ENCODE data around the gene CRABP2.

CRABP2 gene

GRCh38 chr1:156741481-156741983 is 36.1 kb upstream of the CRABP2 start:
- DNase-seq: peak in 1 of 2 donors; percentile 33

- DNase-seq: peak; percentile 87 to 91
These were observed 35.5 kb upstream of the CRABP2 start, which contains the start of gene MRPL24 for GRCh38 chr1:156740741-156741480. Gene MRPL24 (minus strand): TSS chr1:156741088. CDS start chr1:156738704, 2,384 bp downstream.

GRCh38 chr1:156740237-156740740 is 34.9 kb upstream of the CRABP2 start:
- no peak for DNase-seq

GRCh38 chr1:156738916-156739315 is 33.5 kb upstream of the CRABP2 start:
- DNase-seq: no peak

GRCh38 chr1:156738407-156738806 is 33.0 kb upstream of the CRABP2 start:
- no peak for DNase-seq

- DNase-seq: no peak
These were observed 28.7 kb upstream of the CRABP2 start for GRCh38 chr1:156733989-156734584.

GRCh38 chr1:156728599-156729462 is 23.4 kb upstream of the CRABP2 start, which contains the start of gene ISG20L2:
Gene ISG20L2 (minus strand): TSS chr1:156728766. CDS start chr1:156727652, 1,114 bp downstream.
- peak; percentile 86 to 89 for DNase-seq

- DNase-seq: peak; percentile 75 to 76
These were observed 22.7 kb upstream of the CRABP2 start, which contains the start of gene METTL25B for GRCh38 chr1:156727926-156728598. Gene METTL25B (plus strand): TSS chr1:156728469. CDS start chr1:156729105, 636 bp downstream.

- DNase-seq: no peak
These were observed 22.1 kb upstream of the CRABP2 start for GRCh38 chr1:156727492-156727891.

GRCh38 chr1:156726549-156727226 is 21.3 kb upstream of the CRABP2 start:
- peak; percentile 53 to 64 for DNase-seq

GRCh38 chr1:156725683-156726280 is 20.4 kb upstream of the CRABP2 start:
- peak; percentile 77 to 79 for DNase-seq

GRCh38 chr1:156721535-156721934 is 16.2 kb upstream of the CRABP2 start:
- DNase-seq: no peak

- no peak for DNase-seq
These were observed 15.7 kb upstream of the CRABP2 start for GRCh38 chr1:156721131-156721530.

GRCh38 chr1:156717351-156717750 is 12.0 kb upstream of the CRABP2 start:
- no peak for DNase-seq

GRCh38 chr1:156714830-156715229 is 9.4 kb upstream of the CRABP2 start:
- DNase-seq: no peak

- DNase-seq: no peak
These were observed 7.2 kb upstream of the CRABP2 start for GRCh38 chr1:156712626-156713025.

- no peak for DNase-seq
These were observed 5.8 kb upstream of the CRABP2 start for GRCh38 chr1:156711011-156711817.

- no peak for DNase-seq
These were observed 4.5 kb upstream of the CRABP2 start for GRCh38 chr1:156709757-156710489.

- DNase-seq: no peak
These were observed 3.6 kb upstream of the CRABP2 start for GRCh38 chr1:156709031-156709430.

Data from stimulated activated CD4-positive, alpha-beta T cell treated with anti-CD3 and anti-CD28 coated beads, Interleukin-2, amount 100 ng/mL, for 48 hours (primary cell).